ENCODE measurements around the gene LEMD2. TPM values are rescaled to one million over a fixed set of nuclear protein-coding genes. Genes with fewer than 3 reads are reported as not detected.

Gene LEMD2
- total RNA-seq, 1 experiment from 2014 or later: 62.9 TPM

DNA sequence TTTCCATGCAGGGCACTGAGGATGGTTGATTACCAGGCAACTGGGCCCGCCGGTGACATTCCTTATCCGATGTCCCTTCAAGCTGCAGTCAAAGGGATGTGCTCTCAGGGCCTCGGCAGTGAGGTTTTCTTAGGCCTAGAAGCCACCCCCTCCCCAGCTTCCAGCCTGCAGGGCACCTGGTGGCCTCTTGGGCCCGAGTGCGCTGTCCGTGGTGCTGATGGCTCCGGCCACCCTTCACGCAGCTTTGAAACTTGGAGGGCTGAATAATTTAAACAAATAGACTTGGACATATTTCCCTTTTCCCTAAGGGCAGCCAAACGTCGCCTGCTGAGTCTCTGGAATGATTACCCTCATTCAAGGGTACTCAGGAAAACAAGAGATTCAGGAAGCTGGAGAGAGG is 23.7 kb upstream of the LEMD2 start (continued):
- TF ChIP-seq, protein P1, sequence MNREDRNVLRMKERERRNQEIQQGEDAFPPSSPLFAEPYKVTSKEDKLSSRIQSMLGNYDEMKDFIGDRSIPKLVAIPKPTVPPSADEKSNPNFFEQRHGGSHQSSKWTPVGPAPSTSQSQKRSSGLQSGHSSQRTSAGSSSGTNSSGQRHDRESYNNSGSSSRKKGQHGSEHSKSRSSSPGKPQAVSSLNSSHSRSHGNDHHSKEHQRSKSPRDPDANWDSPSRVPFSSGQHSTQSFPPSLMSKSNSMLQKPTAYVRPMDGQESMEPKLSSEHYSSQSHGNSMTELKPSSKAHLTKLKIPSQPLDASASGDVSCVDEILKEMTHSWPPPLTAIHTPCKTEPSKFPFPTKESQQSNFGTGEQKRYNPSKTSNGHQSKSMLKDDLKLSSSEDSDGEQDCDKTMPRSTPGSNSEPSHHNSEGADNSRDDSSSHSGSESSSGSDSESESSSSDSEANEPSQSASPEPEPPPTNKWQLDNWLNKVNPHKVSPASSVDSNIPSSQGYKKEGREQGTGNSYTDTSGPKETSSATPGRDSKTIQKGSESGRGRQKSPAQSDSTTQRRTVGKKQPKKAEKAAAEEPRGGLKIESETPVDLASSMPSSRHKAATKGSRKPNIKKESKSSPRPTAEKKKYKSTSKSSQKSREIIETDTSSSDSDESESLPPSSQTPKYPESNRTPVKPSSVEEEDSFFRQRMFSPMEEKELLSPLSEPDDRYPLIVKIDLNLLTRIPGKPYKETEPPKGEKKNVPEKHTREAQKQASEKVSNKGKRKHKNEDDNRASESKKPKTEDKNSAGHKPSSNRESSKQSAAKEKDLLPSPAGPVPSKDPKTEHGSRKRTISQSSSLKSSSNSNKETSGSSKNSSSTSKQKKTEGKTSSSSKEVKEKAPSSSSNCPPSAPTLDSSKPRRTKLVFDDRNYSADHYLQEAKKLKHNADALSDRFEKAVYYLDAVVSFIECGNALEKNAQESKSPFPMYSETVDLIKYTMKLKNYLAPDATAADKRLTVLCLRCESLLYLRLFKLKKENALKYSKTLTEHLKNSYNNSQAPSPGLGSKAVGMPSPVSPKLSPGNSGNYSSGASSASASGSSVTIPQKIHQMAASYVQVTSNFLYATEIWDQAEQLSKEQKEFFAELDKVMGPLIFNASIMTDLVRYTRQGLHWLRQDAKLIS (CRISPR knock-in tag; IDR thresholded peaks at IDR 0.05; ENCODE audit: borderline replicate concordance): no peak
- TF ChIP-seq PRRX2 (CRISPR knock-in tag; IDR thresholded peaks at IDR 0.05) (no peak), JUN (CRISPR knock-in tag; IDR thresholded peaks at IDR 0.05) (peak; percentile 79; the same call in 1 of the 2 replicates), JAZF1 (CRISPR knock-in tag; IDR thresholded peaks at IDR 0.05) (no peak), CBFB (CRISPR knock-in tag; IDR thresholded peaks at IDR 0.05; ENCODE audit: low read depth) (0 out of 2 replicates have a peak, but pooled peaks have one; percentile 59), ZNF219 (CRISPR knock-in tag; IDR thresholded peaks at IDR 0.05; ENCODE audit: borderline replicate concordance) (peak; percentile 81; the same call in 1 of the 2 replicates), FOXP1 (CRISPR knock-in tag; IDR thresholded peaks at IDR 0.05; ENCODE audit: borderline replicate concordance) (peak; percentile 95), ZNF416 (CRISPR knock-in tag; IDR thresholded peaks at IDR 0.05) (no peak), RORB (CRISPR knock-in tag; IDR thresholded peaks at IDR 0.05) (no peak), NFATC4 (CRISPR knock-in tag; IDR thresholded peaks at IDR 0.05) (no peak), GRHL2 (CRISPR knock-in tag; IDR thresholded peaks at IDR 0.05; ENCODE audit: insufficient replicate concordance, severe bottlenecking) (no peak), FOXK1 (CRISPR knock-in tag; IDR thresholded peaks at IDR 0.05) (peak; percentile 83; the same call in 1 of the 2 replicates), IRF2 (CRISPR knock-in tag; IDR thresholded peaks at IDR 0.05; ENCODE audit: borderline replicate concordance, low read depth) (no peak), ZNF317 (CRISPR knock-in tag; IDR thresholded peaks at IDR 0.05; ENCODE audit: borderline replicate concordance, low read depth) (0 out of 2 replicates have a peak, but pooled peaks have one; percentile 44), CREB1 (CRISPR knock-in tag; IDR thresholded peaks at IDR 0.05) (no peak), FOXJ3 (CRISPR knock-in tag; IDR thresholded peaks at IDR 0.05; ENCODE audit: borderline replicate concordance) (no peak), ATF1 (CRISPR knock-in tag; IDR thresholded peaks at IDR 0.05) (no peak)
- TF ChIP-seq, protein P2, sequence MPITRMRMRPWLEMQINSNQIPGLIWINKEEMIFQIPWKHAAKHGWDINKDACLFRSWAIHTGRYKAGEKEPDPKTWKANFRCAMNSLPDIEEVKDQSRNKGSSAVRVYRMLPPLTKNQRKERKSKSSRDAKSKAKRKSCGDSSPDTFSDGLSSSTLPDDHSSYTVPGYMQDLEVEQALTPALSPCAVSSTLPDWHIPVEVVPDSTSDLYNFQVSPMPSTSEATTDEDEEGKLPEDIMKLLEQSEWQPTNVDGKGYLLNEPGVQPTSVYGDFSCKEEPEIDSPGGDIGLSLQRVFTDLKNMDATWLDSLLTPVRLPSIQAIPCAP (CRISPR knock-in tag; IDR thresholded peaks at IDR 0.05): 0 out of 2 replicates have a peak, but pooled peaks have one; percentile 30
- TF ChIP-seq, protein P3, sequence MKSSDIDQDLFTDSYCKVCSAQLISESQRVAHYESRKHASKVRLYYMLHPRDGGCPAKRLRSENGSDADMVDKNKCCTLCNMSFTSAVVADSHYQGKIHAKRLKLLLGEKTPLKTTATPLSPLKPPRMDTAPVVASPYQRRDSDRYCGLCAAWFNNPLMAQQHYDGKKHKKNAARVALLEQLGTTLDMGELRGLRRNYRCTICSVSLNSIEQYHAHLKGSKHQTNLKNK (CRISPR knock-in tag; IDR thresholded peaks at IDR 0.05): no peak
- TF ChIP-seq, protein P4, sequence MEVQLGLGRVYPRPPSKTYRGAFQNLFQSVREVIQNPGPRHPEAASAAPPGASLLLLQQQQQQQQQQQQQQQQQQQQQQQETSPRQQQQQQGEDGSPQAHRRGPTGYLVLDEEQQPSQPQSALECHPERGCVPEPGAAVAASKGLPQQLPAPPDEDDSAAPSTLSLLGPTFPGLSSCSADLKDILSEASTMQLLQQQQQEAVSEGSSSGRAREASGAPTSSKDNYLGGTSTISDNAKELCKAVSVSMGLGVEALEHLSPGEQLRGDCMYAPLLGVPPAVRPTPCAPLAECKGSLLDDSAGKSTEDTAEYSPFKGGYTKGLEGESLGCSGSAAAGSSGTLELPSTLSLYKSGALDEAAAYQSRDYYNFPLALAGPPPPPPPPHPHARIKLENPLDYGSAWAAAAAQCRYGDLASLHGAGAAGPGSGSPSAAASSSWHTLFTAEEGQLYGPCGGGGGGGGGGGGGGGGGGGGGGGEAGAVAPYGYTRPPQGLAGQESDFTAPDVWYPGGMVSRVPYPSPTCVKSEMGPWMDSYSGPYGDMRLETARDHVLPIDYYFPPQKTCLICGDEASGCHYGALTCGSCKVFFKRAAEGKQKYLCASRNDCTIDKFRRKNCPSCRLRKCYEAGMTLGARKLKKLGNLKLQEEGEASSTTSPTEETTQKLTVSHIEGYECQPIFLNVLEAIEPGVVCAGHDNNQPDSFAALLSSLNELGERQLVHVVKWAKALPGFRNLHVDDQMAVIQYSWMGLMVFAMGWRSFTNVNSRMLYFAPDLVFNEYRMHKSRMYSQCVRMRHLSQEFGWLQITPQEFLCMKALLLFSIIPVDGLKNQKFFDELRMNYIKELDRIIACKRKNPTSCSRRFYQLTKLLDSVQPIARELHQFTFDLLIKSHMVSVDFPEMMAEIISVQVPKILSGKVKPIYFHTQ (CRISPR knock-in tag; IDR thresholded peaks at IDR 0.05): no peak
- TF ChIP-seq, protein P5, sequence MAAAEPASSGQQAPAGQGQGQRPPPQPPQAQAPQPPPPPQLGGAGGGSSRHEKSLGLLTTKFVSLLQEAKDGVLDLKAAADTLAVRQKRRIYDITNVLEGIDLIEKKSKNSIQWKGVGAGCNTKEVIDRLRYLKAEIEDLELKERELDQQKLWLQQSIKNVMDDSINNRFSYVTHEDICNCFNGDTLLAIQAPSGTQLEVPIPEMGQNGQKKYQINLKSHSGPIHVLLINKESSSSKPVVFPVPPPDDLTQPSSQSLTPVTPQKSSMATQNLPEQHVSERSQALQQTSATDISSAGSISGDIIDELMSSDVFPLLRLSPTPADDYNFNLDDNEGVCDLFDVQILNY (CRISPR knock-in tag; IDR thresholded peaks at IDR 0.05): no peak
- TF ChIP-seq, protein P6, sequence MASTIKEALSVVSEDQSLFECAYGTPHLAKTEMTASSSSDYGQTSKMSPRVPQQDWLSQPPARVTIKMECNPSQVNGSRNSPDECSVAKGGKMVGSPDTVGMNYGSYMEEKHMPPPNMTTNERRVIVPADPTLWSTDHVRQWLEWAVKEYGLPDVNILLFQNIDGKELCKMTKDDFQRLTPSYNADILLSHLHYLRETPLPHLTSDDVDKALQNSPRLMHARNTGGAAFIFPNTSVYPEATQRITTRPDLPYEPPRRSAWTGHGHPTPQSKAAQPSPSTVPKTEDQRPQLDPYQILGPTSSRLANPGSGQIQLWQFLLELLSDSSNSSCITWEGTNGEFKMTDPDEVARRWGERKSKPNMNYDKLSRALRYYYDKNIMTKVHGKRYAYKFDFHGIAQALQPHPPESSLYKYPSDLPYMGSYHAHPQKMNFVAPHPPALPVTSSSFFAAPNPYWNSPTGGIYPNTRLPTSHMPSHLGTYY (CRISPR knock-in tag; IDR thresholded peaks at IDR 0.05): no peak
- TF ChIP-seq, protein P7, sequence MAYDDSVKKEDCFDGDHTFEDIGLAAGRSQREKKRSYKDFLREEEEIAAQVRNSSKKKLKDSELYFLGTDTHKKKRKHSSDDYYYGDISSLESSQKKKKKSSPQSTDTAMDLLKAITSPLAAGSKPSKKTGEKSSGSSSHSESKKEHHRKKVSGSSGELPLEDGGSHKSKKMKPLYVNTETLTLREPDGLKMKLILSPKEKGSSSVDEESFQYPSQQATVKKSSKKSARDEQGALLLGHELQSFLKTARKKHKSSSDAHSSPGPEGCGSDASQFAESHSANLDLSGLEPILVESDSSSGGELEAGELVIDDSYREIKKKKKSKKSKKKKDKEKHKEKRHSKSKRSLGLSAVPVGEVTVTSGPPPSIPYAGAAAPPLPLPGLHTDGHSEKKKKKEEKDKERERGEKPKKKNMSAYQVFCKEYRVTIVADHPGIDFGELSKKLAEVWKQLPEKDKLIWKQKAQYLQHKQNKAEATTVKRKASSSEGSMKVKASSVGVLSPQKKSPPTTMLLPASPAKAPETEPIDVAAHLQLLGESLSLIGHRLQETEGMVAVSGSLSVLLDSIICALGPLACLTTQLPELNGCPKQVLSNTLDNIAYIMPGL (CRISPR knock-in tag; IDR thresholded peaks at IDR 0.05): peak; percentile 29; the same call in 1 of the 2 replicates
- TF ChIP-seq, protein P8, sequence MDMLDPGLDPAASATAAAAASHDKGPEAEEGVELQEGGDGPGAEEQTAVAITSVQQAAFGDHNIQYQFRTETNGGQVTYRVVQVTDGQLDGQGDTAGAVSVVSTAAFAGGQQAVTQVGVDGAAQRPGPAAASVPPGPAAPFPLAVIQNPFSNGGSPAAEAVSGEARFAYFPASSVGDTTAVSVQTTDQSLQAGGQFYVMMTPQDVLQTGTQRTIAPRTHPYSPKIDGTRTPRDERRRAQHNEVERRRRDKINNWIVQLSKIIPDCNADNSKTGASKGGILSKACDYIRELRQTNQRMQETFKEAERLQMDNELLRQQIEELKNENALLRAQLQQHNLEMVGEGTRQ (CRISPR knock-in tag; IDR thresholded peaks at IDR 0.05): no peak
- TF ChIP-seq, protein P9, sequence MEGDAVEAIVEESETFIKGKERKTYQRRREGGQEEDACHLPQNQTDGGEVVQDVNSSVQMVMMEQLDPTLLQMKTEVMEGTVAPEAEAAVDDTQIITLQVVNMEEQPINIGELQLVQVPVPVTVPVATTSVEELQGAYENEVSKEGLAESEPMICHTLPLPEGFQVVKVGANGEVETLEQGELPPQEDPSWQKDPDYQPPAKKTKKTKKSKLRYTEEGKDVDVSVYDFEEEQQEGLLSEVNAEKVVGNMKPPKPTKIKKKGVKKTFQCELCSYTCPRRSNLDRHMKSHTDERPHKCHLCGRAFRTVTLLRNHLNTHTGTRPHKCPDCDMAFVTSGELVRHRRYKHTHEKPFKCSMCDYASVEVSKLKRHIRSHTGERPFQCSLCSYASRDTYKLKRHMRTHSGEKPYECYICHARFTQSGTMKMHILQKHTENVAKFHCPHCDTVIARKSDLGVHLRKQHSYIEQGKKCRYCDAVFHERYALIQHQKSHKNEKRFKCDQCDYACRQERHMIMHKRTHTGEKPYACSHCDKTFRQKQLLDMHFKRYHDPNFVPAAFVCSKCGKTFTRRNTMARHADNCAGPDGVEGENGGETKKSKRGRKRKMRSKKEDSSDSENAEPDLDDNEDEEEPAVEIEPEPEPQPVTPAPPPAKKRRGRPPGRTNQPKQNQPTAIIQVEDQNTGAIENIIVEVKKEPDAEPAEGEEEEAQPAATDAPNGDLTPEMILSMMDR (IDR thresholded peaks at IDR 0.05): no peak

Measured in WTC11 (cell line).